GM19455 (cell line): ENCODE results near the gene ZNF579.
A peak's percentile ranks its signal among the peaks of the same experiment; 100 is the strongest.
"Not testable (repeated sequence)": the region's sequence is repeated elsewhere in the genome, so short reads cannot be mapped to it uniquely, and the experiment has no call there.

Source experiments
- ATAC-seq: cut with Tn5 transposase; IDR thresholded peaks from one replicate; pipeline ENCODE4 v1.9.1; 2021; ENCODE audit not compliant: unreplicated experiment

ZNF579 gene

DNA sequence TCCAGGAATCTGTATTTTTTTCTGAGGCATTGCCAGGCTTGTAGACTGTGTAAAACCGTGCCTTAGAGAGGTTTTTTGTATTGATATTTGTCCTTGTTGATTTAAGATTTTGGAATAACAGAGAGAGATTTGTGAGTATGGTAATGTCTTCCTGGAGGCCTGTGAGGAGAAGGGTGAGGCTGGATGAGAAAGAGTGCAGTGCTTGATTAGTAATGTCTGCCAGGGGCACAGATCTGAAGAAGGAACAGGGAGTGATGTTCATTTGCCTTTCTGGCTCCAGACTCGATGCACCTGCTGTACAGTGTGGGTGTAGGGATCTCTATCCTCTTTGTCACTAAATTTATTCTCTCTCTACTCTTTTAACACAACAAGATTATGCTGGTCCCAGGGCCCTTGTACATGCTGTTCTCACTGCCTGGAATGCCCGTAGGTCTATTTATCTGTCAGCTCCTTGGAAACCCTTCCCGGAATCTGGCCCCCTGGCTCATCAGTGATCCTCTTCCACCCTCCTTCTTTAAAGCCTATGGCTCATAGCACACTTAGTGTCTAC, 14.4 kb upstream of the ZNF579 start:
- ATAC-seq: no peak

GRCh38 chr19:55593096-55593772, 12.6 kb upstream of the ZNF579 start:
- no peak for ATAC-seq

GRCh38 chr19:55592391-55593090, 11.9 kb upstream of the ZNF579 start:
- ATAC-seq: no peak

GRCh38 chr19:55591555-55591954, 10.9 kb upstream of the ZNF579 start:
- ATAC-seq: no peak

DNA sequence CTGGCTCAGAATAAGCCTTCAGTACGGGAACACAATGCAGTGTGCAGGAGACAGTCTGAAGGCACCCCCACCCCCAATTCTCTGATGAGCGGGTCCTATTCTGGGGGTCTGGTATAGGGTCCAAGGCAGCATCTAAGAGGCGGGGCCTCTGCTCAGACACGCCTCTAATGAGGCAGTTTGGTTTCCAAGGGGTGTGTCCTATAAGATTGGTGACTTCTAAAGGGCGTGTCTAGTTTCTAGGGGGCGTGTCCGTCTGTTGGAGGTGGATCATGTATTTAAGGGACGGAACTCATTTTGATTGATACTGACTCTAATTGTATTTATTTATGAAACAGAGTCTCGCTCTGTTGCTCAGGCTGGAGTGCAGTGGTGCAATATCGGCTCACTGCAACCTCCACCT, 10.0 kb upstream of the ZNF579 start:
- ATAC-seq: no peak

DNA sequence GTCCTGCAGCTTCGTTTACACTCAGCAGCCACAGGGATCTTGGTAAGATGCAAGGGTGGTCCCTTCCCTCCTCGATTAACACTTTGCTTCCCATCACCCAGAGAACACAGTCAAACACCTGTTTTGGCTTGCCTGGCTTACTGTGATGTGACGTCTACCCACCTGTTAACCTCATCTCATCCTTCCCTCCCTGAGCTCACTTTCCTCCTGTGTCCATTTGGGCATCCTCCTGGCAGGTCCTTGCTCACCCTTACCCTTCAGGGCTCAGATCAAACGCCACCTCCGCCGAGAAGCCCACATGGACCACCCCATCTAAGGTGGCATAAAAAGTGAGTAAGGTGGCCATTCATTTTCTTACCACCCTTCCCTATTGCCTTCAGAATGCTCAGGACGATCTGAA, 9.5 kb upstream of the ZNF579 start:
- ATAC-seq: no peak

- no peak for ATAC-seq
Observed at GRCh38 chr19:55588738-55589137, 8.1 kb upstream of the ZNF579 start.

DNA sequence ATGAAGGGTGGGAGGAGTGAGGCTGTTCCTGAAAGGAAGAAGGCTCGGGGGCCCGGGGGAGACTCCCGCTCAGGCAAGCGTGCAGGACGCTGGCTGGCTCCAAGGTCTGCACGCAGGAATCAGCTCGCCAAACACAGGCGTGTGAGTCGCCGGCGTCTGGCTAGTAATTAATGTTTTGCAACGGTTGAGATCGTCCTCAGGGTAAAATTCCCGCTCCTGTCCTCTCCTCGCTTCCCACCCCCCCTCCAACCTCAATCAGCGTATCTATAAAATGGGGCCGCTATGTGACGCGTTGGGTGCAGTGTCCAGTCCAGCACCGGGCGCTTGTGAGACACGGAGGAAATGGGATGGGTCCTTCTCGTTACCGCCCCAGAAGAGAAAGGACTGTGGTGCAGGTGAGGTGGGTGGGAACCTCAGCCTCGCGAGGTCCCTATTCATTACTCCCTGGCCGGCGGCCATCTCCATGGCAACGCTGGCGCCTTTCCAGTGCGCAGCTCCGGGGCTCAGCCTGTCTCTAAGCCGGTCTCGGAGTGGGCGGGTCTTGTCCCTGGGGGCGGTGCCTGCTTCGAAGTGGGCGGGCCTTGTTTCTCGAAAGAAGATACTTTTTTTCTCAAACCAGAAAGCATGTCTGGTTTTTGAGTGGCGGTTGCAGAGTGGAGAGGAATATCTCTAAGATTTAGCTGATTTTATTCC, 6.5 kb upstream of the ZNF579 start:
- ATAC-seq: peak; percentile 73

GRCh38 chr19:55585658-55586339, 5.2 kb upstream of the ZNF579 start:
- ATAC-seq: no peak

- no peak for ATAC-seq
Observed at GRCh38 chr19:55584871-55585270, 4.2 kb upstream of the ZNF579 start.

DNA sequence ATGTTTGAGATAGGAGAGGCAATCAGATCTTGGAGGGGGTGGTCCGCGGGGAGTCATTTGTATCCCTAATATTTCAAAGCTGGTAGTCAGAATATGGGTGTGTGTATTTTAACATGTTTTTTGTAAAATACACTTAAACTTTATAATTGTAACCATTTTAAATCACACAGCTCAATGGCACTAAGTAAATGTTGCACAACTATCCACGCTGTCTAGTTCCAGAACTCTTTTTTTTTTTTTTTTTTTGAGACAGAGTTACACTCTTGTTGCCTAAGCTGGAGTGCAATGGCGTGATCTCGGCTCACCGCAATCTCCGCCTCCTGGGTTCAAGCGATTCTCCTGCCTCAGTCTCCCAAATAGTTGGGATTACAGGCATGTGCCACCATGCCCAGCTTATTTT, 3.2 kb upstream of the ZNF579 start:
- not testable (repeated sequence) for ATAC-seq

DNA sequence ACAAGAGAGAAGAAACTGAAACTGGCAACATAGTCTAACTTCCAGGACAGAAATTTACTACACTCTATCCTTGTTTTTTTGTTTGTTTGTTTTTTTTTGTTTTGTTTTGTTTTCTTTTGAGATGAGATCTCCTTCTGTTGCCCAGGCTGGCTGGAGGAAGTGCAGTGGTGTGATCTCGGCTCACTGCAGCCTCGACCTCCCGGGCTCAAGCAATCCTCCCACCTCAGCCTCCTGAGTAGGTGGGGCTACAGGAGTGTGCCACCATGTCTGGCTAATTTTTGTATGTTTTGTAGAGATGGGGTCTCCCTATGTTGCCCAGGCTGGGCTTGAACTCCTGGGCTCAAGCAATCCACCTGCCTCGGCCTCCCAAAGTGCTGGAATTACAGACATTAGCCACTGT, 1.6 kb upstream of the ZNF579 start:
- not testable (repeated sequence) for ATAC-seq

DNA sequence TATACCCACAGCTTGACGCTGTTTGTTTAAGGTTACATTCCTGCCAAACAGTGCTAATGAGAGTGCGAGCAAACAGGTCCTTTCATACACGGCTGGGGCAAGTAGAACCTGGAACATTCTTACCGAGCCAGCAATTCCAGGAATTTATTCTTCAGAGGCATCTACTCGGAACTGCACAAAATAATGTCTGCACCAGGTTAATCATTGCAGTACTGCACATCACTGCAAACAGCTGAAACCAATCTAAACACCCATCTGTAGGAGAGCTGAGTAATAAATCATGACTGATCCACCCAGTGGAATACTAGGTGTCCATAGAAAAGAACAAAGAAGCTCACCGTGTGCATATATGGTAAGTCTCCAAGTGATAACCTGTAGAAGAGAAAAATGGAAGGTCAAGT, 1.2 kb upstream of the ZNF579 start:
- ATAC-seq: no peak

DNA sequence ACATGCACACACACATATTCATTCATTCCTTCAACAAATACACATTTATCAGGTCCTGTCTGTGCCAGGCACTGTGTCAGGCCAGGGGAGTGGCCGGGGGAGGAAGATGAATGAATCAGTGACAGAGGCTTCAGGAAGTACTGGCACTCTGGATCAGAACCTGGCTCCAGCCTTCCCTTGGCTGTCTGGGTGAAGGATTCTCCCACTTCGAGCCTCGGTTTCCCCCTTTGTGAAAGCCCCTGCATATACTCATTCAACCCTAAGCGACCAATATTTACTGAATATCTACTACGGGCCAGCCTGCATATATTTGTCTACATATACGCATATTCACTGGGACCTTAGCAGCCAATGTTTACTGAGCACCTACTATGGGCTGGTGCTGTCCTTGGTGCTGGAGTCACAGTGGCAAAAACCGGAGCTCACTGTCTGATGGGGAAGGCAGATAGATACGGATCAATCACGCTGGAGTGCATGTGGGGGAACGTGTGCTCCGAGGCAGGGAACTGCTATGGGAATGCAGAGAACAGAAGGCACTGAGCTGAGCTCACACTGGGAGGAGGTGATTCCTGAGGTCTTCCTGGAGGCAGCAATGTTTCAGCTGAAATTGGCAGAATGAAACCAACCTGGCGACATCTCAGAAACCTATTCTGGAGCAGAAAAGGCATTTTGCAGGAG, 636 bp upstream of the ZNF579 start:
- no peak for ATAC-seq

GRCh38 chr19:55579766-55580621, 654 bp downstream of the ZNF579 start:
- ATAC-seq: no peak

GRCh38 chr19:55578761-55579747, 1.6 kb downstream of the ZNF579 start:
- no peak for ATAC-seq

GRCh38 chr19:55578031-55578760, 2.5 kb downstream of the ZNF579 start:
- no peak for ATAC-seq

DNA sequence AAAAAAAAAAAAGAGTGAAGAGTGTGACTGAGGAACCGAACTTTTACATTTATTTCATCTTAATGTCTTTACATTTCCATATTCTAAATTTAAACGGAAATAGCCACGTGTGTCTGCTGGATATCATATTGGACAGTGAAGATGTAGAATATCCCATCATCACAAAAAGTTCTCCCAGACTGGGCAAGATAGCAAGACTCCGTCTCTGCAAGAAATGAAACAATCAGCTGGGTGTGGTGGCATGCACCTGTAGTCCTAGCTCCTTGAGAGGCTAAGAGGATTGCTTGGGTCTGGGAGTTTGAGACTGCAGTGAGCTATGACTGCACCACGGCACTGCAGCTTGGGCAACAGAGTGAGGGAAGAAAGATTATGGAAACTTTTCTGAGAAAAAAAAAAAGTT, 3.9 kb downstream of the ZNF579 start:
- no peak for ATAC-seq
